Liver (tissue), 9 donors: Measurements from ENCODE around the gene RXRB. TPM values are rescaled to one million over a fixed set of nuclear protein-coding genes. Genes with fewer than 3 reads are reported as not detected.

Experiments used
- DNase-seq: peaks from one replicate; pipeline ENCODE4 v3.0.0-alpha.2; 2017; ENCODE audit warnings: low spot score
- H3K27ac ChIP-seq, 2 donors: one replicate each; pipeline ENCODE4 v1.7.0; 2013; ENCODE audit warnings: inconsistent platforms in 2 of 2, low read length in 2 of 2, control low read depth in 1 of 2, low read depth in 1 of 2, mild to moderate bottlenecking in 1 of 2
- H3K27me3 ChIP-seq, 4 donors: one replicate each; pipeline versions ENCODE4 v1.6.1 to v1.7.0; 2013; ENCODE audit warnings: low read length in 3 of 4, inconsistent platforms in 1 of 4, mild to moderate bottlenecking in 1 of 4, moderate library complexity in 1 of 4; ENCODE audit not compliant: control insufficient read depth in 4 of 4, insufficient read depth in 4 of 4
- H3K36me3 ChIP-seq, 4 donors: one replicate each; pipeline versions ENCODE4 v1.6.1 to v1.7.0; 2013; ENCODE audit warnings: low read length in 3 of 4, mild to moderate bottlenecking in 3 of 4, low read depth in 1 of 4, moderate library complexity in 1 of 4; ENCODE audit not compliant: control insufficient read depth in 4 of 4, insufficient read depth in 3 of 4
- H3K4me1 ChIP-seq, 4 donors: one replicate each; pipeline versions ENCODE4 v1.6.1 to v1.7.0; 2013; ENCODE audit warnings: low read length in 3 of 4, mild to moderate bottlenecking in 3 of 4, moderate library complexity in 1 of 4; ENCODE audit not compliant: control insufficient read depth in 4 of 4, insufficient read depth in 4 of 4
- H3K4me3 ChIP-seq, 3 donors: one replicate each; pipeline versions ENCODE4 v1.6.1 to v1.7.0; 2013; ENCODE audit warnings: low read length in 3 of 3, control low read depth in 1 of 3, low read depth in 1 of 3, mild to moderate bottlenecking in 1 of 3
- H3K9ac ChIP-seq, 2 donors: one replicate each; pipeline ENCODE4 v1.7.0; 2013; ENCODE audit warnings: low read length in 2 of 2, mild to moderate bottlenecking in 2 of 2, moderate library complexity in 2 of 2, control low read depth in 1 of 2, low read depth in 1 of 2
- H3K9me3 ChIP-seq, 4 donors: one replicate each; pipeline versions ENCODE4 v1.6.1 to v1.7.0; 2013; ENCODE audit warnings: low read length in 3 of 4; ENCODE audit not compliant: control insufficient read depth in 4 of 4
- EGR1 ChIP-seq, 2 donors: IDR thresholded peaks; 2 replicates each; pipeline ENCODE4 v1.6.1; 2016 to 2018; ENCODE audit warnings: antibody characterized with exemption in 2 of 2, low read depth in 2 of 2
- FOXA1 ChIP-seq: IDR thresholded peaks from 2 replicates; pipeline ENCODE4 v1.6.1; 2016; ENCODE audit warnings: antibody characterized with exemption
- FOXA2 ChIP-seq: IDR thresholded peaks from 2 replicates; pipeline ENCODE4 v1.6.1; 2016; ENCODE audit warnings: antibody characterized with exemption
- GABPA ChIP-seq, 2 donors: IDR thresholded peaks in 1 of 2; conservative IDR thresholded peaks in 1 of 2; 2 replicates each; pipeline ENCODE4 v1.6.1; 2016; ENCODE audit warnings: antibody characterized with exemption in 2 of 2, mild to moderate bottlenecking in 1 of 2, moderate library complexity in 1 of 2
- HNF4A ChIP-seq, 2 donors: conservative IDR thresholded peaks; 2 replicates each; pipeline ENCODE4 v1.6.1; 2016; ENCODE audit warnings: antibody characterized with exemption in 2 of 2, mild to moderate bottlenecking in 2 of 2
- HNF4G ChIP-seq: IDR thresholded peaks from 2 replicates; pipeline ENCODE4 v1.6.1; 2016; ENCODE audit warnings: antibody characterized with exemption
- JUND ChIP-seq, 2 donors: IDR thresholded peaks; 2 replicates each; pipeline ENCODE4 v1.6.1; 2016; ENCODE audit warnings: antibody characterized with exemption in 2 of 2
- RAD21 ChIP-seq, 2 donors: IDR thresholded peaks; 2 replicates each; pipeline ENCODE4 v1.6.1; 2016; ENCODE audit warnings: antibody characterized with exemption in 2 of 2, mild to moderate bottlenecking in 2 of 2
- RXRA ChIP-seq, 2 donors: IDR thresholded peaks; 2 replicates each; pipeline ENCODE4 v1.6.1; 2017 to 2018; ENCODE audit warnings: antibody characterized with exemption in 2 of 2, mild to moderate bottlenecking in 1 of 2
- SP1 ChIP-seq: IDR thresholded peaks from 2 replicates; pipeline ENCODE4 v1.6.1; 2018; ENCODE audit warnings: antibody characterized with exemption, mild to moderate bottlenecking
- TAF1 ChIP-seq: conservative IDR thresholded peaks from 2 replicates; pipeline ENCODE4 v1.6.1; 2016; ENCODE audit warnings: antibody characterized with exemption, mild to moderate bottlenecking
- YY1 ChIP-seq: IDR thresholded peaks from 2 replicates; pipeline ENCODE4 v1.6.1; 2016; ENCODE audit warnings: antibody characterized with exemption, mild to moderate bottlenecking
- WGBS: extraction: QIAGEN DNeasy Blood & Tissue Kit; methylation state at CpG from one replicate; pipeline ENCODE4 v1.1.7; 2013; 5-methylcytosine and 5-hydroxymethylcytosine counted together
- polyA plus RNA-seq, 2 donors: library from polyadenylated mRNA; stranded (reverse) in 1 of 2; unstranded in 1 of 2; fragments of 200-250 nt in 1 of 2; fragments of >200 nt in 1 of 2; fragmentation: Nextera tagmentation in 1 of 2; extraction: Ambion mirVana in 1 of 2; gene quantifications; one replicate each; pipeline versions ENCODE4 v1.2.1 to v1.2.3, GENCODE V29; 2013 to 2015
- total RNA-seq, 2 donors: library from RNA; depleted of rRNA; stranded (reverse); fragments of >200 nt; gene quantifications; one replicate each; pipeline ENCODE4 v1.2.3, GENCODE V29; 2014
- TF ChIP-seq, protein P1 (sequence below): IDR thresholded peaks from 2 replicates; pipeline ENCODE4 v1.6.1; 2016; ENCODE audit warnings: antibody characterized with exemption, mild to moderate bottlenecking
- TF ChIP-seq, protein P2 (sequence below): IDR thresholded peaks from 2 replicates; pipeline ENCODE4 v1.6.1; 2016; ENCODE audit warnings: antibody characterized with exemption
- TF ChIP-seq, protein P3 (sequence below): IDR thresholded peaks from 2 replicates; pipeline ENCODE4 v1.6.1; 2016; ENCODE audit warnings: antibody characterized with exemption
- donor health status: healthy.
- donor health status: healthy.
- donor health status: healthy.
- donor health status: healthy.
- donor health status: healthy.

RXRB gene
- total and polyA plus RNA-seq, 4 donors, result 7.7 to 19.4 (median 11.7) TPM

DNA sequence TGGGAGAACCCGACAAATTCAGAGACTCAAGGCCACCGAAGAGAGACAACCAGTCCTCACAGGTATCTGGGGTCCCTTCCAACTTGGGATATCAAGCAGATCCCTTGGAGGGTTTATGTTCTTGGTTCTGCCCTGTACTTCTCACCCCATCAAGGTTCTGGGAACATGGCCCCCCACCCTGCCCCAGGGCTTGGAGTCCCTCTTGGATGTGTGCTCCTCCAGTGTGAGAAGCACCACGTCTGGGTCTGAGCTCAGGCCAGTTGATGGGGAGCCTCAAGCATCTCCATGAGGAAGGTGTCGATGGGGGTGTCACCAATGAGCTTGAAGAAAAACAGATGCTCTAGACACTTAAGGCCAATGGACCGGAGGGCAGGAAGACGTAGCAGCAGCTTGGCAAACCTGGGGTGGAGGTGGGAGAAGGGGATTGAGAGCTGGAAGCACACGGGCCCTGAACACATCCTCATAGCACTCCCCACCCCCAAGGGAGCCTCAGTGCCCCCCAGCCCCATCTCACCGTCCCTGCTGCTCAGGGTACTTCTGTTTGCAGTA is 6.0 kb downstream of the RXRB start (continued):
- TF ChIP-seq, protein P1, sequence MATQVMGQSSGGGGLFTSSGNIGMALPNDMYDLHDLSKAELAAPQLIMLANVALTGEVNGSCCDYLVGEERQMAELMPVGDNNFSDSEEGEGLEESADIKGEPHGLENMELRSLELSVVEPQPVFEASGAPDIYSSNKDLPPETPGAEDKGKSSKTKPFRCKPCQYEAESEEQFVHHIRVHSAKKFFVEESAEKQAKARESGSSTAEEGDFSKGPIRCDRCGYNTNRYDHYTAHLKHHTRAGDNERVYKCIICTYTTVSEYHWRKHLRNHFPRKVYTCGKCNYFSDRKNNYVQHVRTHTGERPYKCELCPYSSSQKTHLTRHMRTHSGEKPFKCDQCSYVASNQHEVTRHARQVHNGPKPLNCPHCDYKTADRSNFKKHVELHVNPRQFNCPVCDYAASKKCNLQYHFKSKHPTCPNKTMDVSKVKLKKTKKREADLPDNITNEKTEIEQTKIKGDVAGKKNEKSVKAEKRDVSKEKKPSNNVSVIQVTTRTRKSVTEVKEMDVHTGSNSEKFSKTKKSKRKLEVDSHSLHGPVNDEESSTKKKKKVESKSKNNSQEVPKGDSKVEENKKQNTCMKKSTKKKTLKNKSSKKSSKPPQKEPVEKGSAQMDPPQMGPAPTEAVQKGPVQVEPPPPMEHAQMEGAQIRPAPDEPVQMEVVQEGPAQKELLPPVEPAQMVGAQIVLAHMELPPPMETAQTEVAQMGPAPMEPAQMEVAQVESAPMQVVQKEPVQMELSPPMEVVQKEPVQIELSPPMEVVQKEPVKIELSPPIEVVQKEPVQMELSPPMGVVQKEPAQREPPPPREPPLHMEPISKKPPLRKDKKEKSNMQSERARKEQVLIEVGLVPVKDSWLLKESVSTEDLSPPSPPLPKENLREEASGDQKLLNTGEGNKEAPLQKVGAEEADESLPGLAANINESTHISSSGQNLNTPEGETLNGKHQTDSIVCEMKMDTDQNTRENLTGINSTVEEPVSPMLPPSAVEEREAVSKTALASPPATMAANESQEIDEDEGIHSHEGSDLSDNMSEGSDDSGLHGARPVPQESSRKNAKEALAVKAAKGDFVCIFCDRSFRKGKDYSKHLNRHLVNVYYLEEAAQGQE, result no peak
- TF ChIP-seq JUND (IDR thresholded peaks at IDR 0.05), result no peak
- TF ChIP-seq TAF1, result no peak

DNA sequence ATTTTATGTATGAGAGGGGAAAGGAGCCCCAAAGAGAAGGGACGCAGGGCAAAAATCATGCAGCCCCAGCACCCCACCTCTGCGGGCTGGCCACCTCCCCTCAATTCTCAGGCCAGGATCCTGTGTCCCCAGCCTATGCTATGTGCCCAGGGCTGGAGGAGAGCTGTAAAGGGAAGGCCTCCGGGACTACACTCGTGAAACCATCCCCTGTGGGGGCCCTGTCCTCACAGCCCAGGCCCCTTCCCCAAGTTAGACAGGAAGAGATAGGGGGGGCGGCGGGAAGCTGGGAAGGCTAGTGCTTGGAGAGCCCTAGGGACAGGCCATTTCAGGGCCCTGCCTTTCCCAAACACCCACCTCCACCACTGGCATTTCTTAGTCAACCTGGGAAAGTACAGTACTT is 6.8 kb downstream of the RXRB start:
- Histone ChIP-seq H3K9me3 (no peaks in the 10 kb centered on the region), H3K27me3 (no peaks in the 10 kb centered on the region), H3K9ac (no peak overlapping the region), H3K4me3 (no peak overlapping the region), H3K27ac (no peak overlapping the region), H3K4me1 (peaks cover 5 to 40% (median 28%) of the 10 kb centered on the region in 4 donors), H3K36me3 (peaks cover 0 to 31% (median 24%) of the 10 kb centered on the region in 4 donors)
- 76% methylated on average over 6 of the region's 6 CpGs for WGBS
- TF ChIP-seq HNF4G, result no peak
- TF ChIP-seq RXRA (IDR thresholded peaks at IDR 0.05), result no peak
- TF ChIP-seq, protein P1, result no peak
- TF ChIP-seq GABPA (IDR thresholded peaks at IDR 0.05 in 1 of 2, conservative IDR thresholded peaks at IDR 0.05 in 1 of 2), result no peak
- TF ChIP-seq RAD21 (IDR thresholded peaks at IDR 0.05), result no peak
- TF ChIP-seq, protein P2, sequence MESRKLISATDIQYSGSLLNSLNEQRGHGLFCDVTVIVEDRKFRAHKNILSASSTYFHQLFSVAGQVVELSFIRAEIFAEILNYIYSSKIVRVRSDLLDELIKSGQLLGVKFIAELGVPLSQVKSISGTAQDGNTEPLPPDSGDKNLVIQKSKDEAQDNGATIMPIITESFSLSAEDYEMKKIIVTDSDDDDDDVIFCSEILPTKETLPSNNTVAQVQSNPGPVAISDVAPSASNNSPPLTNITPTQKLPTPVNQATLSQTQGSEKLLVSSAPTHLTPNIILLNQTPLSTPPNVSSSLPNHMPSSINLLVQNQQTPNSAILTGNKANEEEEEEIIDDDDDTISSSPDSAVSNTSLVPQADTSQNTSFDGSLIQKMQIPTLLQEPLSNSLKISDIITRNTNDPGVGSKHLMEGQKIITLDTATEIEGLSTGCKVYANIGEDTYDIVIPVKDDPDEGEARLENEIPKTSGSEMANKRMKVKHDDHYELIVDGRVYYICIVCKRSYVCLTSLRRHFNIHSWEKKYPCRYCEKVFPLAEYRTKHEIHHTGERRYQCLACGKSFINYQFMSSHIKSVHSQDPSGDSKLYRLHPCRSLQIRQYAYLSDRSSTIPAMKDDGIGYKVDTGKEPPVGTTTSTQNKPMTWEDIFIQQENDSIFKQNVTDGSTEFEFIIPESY, result no peak
- TF ChIP-seq SP1, result no peak
- TF ChIP-seq TAF1, result no peak
- no peak for TF ChIP-seq EGR1 (IDR thresholded peaks at IDR 0.05; ENCODE audit: low read depth in 2 of 2)
- TF ChIP-seq, protein P3, sequence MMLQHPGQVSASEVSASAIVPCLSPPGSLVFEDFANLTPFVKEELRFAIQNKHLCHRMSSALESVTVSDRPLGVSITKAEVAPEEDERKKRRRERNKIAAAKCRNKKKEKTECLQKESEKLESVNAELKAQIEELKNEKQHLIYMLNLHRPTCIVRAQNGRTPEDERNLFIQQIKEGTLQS, result no peak
- TF ChIP-seq FOXA2, result no peak
- TF ChIP-seq FOXA1, result no peak
- no peak for TF ChIP-seq YY1
- TF ChIP-seq HNF4A (conservative IDR thresholded peaks at IDR 0.05), result no peak
- DNase-seq, result no peak
